Progenitor cell of endocrine pancreas (in vitro differentiated cells): ENCODE data around the gene MYPN. TPM values are rescaled to one million over a fixed set of nuclear protein-coding genes. Genes with fewer than 3 reads are reported as not detected.
A peak's percentile ranks its signal among the peaks of the same experiment; 100 is the strongest.
"Not testable (repeated sequence)": the region's sequence is repeated elsewhere in the genome, so short reads cannot be mapped to it uniquely, and the experiment has no call there.

Experiments used
- DNase-seq: peaks from one replicate; pipeline ENCODE4 v3.0.0; 2021; ENCODE audit warnings: low spot score; ENCODE audit not compliant: unreplicated experiment
- H3K27ac Mint-ChIP-seq: 2 replicates; pipeline ENCODE4 v1.8.0; 2021; ENCODE audit warnings: mild to moderate bottlenecking, moderate library complexity, mixed read lengths
- H3K27me3 Mint-ChIP-seq: 2 replicates; pipeline ENCODE4 v1.8.0; 2021; ENCODE audit warnings: mixed read lengths
- H3K36me3 Mint-ChIP-seq: 2 replicates; pipeline ENCODE4 v1.8.0; 2022; ENCODE audit warnings: mixed read lengths; ENCODE audit not compliant: insufficient read depth
- H3K4me1 Mint-ChIP-seq: 2 replicates; pipeline ENCODE4 v1.8.0; 2021; ENCODE audit warnings: low read depth, mixed read lengths
- H3K4me3 Mint-ChIP-seq: 2 replicates; pipeline ENCODE4 v1.8.0; 2021; ENCODE audit warnings: low read depth, mild to moderate bottlenecking, moderate library complexity, mixed read lengths
- H3K9me3 Mint-ChIP-seq: 2 replicates; pipeline ENCODE4 v1.8.0; 2021; ENCODE audit warnings: low read depth, mixed read lengths
- total RNA-seq: library from RNA; stranded (reverse); gene quantifications from 2 replicates; pipeline ENCODE4 v1.2.1, GENCODE V29; 2021
- TF ChIP-seq, protein P1 (sequence below): fragments of 200-600 bp; sonication (generic); IDR thresholded peaks from one replicate; pipeline ENCODE4 v1.5.0; 2021; ENCODE audit warnings: antibody characterized with exemption, mild to moderate bottlenecking; ENCODE audit not compliant: unreplicated experiment

The MYPN gene
- total RNA-seq, 1 donor from 2014 or later, result 0.05 TPM

DNA sequence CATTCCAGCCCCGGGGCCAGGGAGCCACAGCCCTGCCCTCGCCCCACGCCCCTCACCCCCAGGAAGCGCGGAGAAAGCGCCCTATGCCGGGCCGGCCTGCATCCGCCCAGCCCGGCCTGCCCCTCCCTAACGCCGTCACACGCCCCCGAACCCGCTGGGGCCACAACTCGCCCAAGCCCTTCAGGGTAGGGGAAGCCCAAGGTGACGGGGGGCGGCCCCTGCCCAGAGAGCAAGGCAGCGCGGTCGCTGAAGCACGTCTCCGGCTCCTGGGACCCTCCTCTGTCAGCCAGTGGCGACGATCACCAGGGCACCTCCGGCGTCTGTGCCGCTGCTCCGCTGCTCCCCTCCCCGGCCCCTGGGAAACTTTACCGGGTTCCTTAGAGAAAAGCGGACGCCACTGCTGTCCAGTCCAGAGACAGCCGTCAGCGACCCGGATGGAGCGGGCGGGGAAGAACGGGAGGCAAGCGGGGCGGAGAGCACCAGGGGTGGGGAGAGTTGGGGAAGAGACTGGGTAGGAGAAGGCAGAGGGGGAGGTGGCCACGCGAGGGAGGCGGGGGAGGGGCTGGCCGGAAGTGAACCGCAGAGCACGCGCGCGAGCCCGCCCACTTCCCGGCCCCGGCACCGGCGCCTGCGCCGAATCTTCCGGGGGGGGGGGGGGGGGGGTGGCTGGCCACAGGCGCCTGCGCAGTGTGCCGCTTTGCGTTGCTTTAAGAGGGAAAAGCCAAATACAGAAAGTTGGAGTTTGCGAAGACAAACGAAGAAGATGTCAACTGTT is 34.3 kb upstream of the MYPN start, which contains the start of gene HERC4:
HERC4 (minus strand) TSS at position 509 of the 775 bp plus-strand sequence. CDS start 2,175 bp downstream, outside the sequence.
- H3K27ac Mint-ChIP-seq, result peak within 1 kb of the TSS; percentile 97
- peak; percentile 83 for DNase-seq
- TF ChIP-seq, protein P1, sequence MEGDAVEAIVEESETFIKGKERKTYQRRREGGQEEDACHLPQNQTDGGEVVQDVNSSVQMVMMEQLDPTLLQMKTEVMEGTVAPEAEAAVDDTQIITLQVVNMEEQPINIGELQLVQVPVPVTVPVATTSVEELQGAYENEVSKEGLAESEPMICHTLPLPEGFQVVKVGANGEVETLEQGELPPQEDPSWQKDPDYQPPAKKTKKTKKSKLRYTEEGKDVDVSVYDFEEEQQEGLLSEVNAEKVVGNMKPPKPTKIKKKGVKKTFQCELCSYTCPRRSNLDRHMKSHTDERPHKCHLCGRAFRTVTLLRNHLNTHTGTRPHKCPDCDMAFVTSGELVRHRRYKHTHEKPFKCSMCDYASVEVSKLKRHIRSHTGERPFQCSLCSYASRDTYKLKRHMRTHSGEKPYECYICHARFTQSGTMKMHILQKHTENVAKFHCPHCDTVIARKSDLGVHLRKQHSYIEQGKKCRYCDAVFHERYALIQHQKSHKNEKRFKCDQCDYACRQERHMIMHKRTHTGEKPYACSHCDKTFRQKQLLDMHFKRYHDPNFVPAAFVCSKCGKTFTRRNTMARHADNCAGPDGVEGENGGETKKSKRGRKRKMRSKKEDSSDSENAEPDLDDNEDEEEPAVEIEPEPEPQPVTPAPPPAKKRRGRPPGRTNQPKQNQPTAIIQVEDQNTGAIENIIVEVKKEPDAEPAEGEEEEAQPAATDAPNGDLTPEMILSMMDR, result no peak
- H3K9me3 Mint-ChIP-seq, result no peaks in the 10 kb centered on the region
- peaks cover 4% of the 10 kb centered on the region for H3K36me3 Mint-ChIP-seq
- H3K27me3 Mint-ChIP-seq, result no peaks in the 10 kb centered on the region
- H3K4me1 Mint-ChIP-seq, result peaks cover 16% of the 10 kb centered on the region
- H3K4me3 Mint-ChIP-seq, result peak within 1 kb of the TSS; percentile 98

DNA sequence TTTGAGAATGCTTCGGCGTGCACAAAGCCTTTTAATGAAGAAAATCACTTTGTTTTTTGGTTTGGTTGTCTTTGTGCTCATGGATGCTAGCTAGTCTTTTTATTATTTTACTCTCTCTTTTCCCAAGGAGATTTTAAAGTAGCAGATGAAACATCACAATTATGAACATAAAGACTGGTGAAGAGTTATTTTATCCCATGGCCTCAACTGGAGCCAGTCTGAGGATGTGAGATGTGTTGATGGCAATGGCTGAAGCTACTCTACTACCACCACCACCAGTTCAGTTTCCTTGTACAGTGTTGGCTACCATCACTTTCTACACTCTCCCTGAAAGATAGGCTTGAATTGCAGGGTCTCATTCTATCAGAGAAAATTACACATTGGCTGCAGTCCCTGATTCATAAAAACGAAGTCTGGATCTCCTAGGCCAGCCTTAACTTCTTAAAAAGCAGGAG is 33.7 kb upstream of the MYPN start:
- H3K36me3 Mint-ChIP-seq, result peaks cover 3% of the 10 kb centered on the region
- peak overlapping the region; percentile 98 for H3K4me3 Mint-ChIP-seq
- H3K27me3 Mint-ChIP-seq, result no peaks in the 10 kb centered on the region
- TF ChIP-seq, protein P1, result no peak
- no peaks in the 10 kb centered on the region for H3K9me3 Mint-ChIP-seq
- DNase-seq, result no peak
- H3K4me1 Mint-ChIP-seq, result peaks cover 16% of the 10 kb centered on the region
- H3K27ac Mint-ChIP-seq, result peak overlapping the region; percentile 33

DNA sequence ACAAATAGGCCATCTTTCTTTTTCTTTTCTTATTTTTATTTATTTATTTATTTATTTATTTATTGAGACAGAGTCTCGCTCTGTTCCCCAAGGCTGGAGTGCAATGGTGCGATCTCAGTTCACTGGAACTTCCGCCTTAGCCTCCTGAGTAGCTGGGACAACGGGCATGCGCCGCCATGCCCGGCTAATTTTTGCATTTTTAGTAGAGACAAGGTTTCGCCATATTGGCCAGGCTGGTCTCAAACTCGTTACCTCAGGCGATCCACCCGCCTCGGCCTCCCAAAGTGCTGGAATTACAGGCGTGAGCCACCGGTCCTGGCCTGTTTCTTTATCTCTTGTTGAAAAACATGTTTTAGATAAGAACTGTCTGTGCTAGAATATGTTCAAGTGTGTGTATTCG is 33.2 kb upstream of the MYPN start:
- not testable (repeated sequence) for H3K27ac Mint-ChIP-seq, H3K4me3 Mint-ChIP-seq, H3K27me3 Mint-ChIP-seq, H3K36me3 Mint-ChIP-seq, H3K9me3 Mint-ChIP-seq, DNase-seq
- peaks cover 16% of the 10 kb centered on the region for H3K4me1 Mint-ChIP-seq

DNA sequence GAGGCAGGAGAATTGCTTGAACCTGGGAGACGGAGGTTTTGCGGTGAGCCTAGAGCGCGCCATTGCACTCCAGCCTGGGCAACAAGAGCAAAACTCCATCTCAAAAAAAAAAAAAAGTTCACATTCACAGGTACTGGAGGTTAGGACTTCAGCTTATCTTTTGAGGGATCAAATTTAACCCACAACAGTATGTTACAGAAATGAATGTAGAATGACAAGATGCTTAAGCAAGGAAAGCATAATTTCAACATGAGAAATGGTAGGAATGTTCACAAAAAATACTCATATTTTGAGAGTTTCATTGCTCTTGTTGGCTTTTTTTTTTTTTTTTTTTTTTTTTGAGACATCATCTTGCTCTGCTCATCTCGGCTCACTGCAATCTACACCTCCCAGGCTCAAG is 32.3 kb upstream of the MYPN start:
- TF ChIP-seq, protein P1, result no peak
- Mint-ChIP-seq H3K4me1 (peaks cover 15% of the 10 kb centered on the region), H3K27ac (no peak overlapping the region), H3K4me3 (no peak overlapping the region), H3K9me3 (no peaks in the 10 kb centered on the region), H3K27me3 (no peaks in the 10 kb centered on the region), H3K36me3 (no peaks in the 10 kb centered on the region)
- no peak for DNase-seq

DNA sequence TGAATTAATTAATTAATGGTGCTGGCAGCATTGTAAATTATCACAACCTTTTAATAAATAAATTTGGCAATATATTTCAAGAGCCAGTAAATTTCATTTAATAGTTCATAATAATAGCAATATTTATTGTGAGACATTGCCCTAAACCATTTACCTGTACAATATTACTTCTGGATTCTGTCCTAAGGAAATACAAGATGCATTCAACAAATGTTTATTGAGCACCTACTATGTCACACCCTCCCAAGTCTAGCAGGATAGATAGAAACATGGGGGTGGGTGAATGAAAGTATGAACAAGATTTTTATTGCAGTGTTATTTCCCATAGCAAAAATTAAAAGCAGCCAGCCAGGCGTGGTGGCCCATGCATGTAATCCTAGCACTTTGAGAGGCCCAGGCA is 29.9 kb upstream of the MYPN start:
- no peak overlapping the region for H3K4me3 Mint-ChIP-seq
- H3K27me3 Mint-ChIP-seq, result peaks cover 3% of the 10 kb centered on the region
- DNase-seq, result no peak
- H3K9me3 Mint-ChIP-seq, result no peaks in the 10 kb centered on the region
- no peaks in the 10 kb centered on the region for H3K36me3 Mint-ChIP-seq
- TF ChIP-seq, protein P1, result no peak
- H3K27ac Mint-ChIP-seq, result no peak overlapping the region
- no peaks in the 10 kb centered on the region for H3K4me1 Mint-ChIP-seq
